GM18861 (cell line): ENCODE data around the gene HAVCR1.
"Not testable (repeated sequence)": the region's sequence is repeated elsewhere in the genome, so short reads cannot be mapped to it uniquely, and the experiment has no call there.

Experiments
- ATAC-seq: cut with Tn5 transposase; IDR thresholded peaks from one replicate; pipeline ENCODE4 v1.9.1; 2021; ENCODE audit not compliant: unreplicated experiment

Gene HAVCR1

GRCh38 chr5:157059093-157059539 lies at the start of gene HAVCR1:
TSS of gene HAVCR1 (minus strand) at chr5:157059116. CDS start at chr5:157057943, 1,173 bp downstream.
- peak; percentile 82 for ATAC-seq

- ATAC-seq: no peak
Observed at GRCh38 chr5:157107508-157107907, 48.6 kb upstream of the HAVCR1 start.

GRCh38 chr5:157106630-157107461 lies 47.9 kb upstream of the HAVCR1 start:
- no peak for ATAC-seq

- peak; percentile 51 for ATAC-seq
Observed at GRCh38 chr5:157100140-157100679, 41.3 kb upstream of the HAVCR1 start.

- ATAC-seq: peak; percentile 66
Observed at GRCh38 chr5:157088342-157088990, 29.6 kb upstream of the HAVCR1 start.

GRCh38 chr5:157086751-157087359 lies 27.9 kb upstream of the HAVCR1 start:
- no peak for ATAC-seq

GRCh38 chr5:157085930-157086329 lies 27.0 kb upstream of the HAVCR1 start:
- ATAC-seq: no peak

- no peak for ATAC-seq
Observed at GRCh38 chr5:157080286-157080685, 21.4 kb upstream of the HAVCR1 start.

GRCh38 chr5:157076558-157076957 lies 17.6 kb upstream of the HAVCR1 start:
- no peak for ATAC-seq

GRCh38 chr5:157072508-157072907 lies 13.6 kb upstream of the HAVCR1 start:
- ATAC-seq: no peak

GRCh38 chr5:157069949-157070348 lies 11.0 kb upstream of the HAVCR1 start:
- ATAC-seq: no peak

GRCh38 chr5:157068785-157069184 lies 9.9 kb upstream of the HAVCR1 start:
- ATAC-seq: no peak

GRCh38 chr5:157068339-157068738 lies 9.4 kb upstream of the HAVCR1 start:
- ATAC-seq: no peak

GRCh38 chr5:157067005-157067404 lies 8.1 kb upstream of the HAVCR1 start:
- ATAC-seq: no peak

GRCh38 chr5:157066080-157066479 lies 7.2 kb upstream of the HAVCR1 start:
- ATAC-seq: no peak

GRCh38 chr5:157063776-157064430 lies 5.0 kb upstream of the HAVCR1 start:
- ATAC-seq: no peak

GRCh38 chr5:157059891-157060290 lies 975 bp upstream of the HAVCR1 start:
- no peak for ATAC-seq

- ATAC-seq: no peak
Observed at GRCh38 chr5:157057459-157058370, 1.2 kb downstream of the HAVCR1 start.

- not testable (repeated sequence) for ATAC-seq
Observed at GRCh38 chr5:157056848-157057247, 2.1 kb downstream of the HAVCR1 start.
